HG03521 (cell line): Measurements from ENCODE around the gene TMOD3.

Source experiments
- ATAC-seq: cut with Tn5 transposase; IDR thresholded peaks from one replicate; pipeline ENCODE4 v1.9.1; 2021; ENCODE audit warnings: mild to moderate bottlenecking, moderate library complexity; ENCODE audit not compliant: unreplicated experiment

The TMOD3 gene

DNA sequence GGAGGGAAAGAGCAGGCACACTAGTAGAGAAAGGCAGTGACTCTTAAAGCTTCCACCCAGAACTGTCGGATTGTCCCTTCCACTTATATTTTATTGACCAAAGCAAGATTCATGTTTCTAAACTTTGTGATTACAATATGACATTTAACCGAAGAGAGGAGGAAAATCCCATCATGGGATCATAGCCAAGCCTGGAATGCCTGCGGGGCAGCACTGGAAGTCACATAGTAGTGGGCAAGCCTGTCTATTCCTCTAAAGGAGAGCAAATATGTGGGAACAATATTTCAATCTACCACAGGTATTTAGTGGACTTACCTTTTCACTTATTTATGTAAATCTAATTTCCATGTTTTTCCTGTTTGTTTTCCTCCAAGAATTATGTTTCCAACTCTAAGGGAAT, 3.8 kb upstream of the TMOD3 start:
- no peak for ATAC-seq

DNA sequence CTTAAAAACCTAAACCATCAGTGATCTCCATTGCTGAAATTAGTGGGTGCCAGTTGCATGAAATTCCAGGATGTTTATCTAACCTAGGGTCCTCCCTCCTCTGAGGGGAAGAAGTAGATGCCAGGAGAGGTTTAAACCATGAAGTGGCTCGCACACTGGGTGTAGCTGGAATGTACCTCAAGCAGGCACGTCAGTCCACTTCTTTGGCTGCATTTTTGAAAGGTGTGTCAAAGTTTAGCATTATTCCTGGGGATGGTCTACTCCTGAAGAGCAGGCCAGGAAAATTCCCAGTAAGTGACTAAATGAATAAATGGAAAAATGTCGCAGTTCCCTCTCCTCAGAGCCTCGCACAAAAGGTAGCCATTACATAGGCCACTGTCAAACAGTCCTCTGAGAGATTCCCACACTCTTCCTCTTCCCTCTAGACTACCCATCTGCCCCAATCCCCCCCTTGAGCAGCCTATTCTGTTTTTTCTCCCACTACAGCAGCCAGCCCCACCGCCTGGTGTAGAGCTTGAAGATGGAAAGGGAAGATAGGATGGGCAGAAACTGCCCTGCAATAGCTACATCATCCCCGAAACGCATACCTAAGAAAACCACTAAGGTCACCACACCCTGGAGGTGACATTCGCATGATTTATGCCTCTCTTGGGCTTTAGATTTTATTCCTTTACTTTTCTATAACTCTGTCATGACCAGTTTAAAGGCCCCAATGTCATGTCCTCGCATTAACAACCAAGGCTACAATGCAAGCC, 655 bp upstream of the TMOD3 start:
- no peak for ATAC-seq

DNA sequence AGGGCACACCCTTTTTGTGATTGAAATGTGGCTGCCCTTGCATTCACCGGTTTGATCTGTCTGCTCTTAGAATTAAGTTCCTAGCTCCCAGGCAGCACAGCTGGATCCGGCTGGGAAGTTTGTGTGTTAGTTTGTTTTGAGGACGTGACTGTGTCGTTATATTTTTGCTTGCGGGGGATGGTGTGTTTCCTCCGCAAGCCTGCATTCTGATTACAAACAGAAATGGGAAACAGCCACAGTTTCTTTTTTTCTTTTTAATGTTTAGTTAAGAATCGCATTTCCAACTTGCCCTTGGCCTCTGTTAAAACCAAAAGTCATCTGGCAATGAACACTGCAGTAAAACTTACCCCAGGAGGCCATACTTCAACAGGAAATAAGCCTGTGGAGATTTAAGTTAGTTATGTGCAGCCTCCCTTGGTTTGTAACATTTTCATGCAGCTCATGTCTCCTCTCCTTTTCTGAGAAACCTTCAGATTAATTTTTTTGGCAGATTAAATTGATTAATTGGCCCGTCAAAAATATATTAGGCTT, 888 bp downstream of the TMOD3 start:
- ATAC-seq: no peak

DNA sequence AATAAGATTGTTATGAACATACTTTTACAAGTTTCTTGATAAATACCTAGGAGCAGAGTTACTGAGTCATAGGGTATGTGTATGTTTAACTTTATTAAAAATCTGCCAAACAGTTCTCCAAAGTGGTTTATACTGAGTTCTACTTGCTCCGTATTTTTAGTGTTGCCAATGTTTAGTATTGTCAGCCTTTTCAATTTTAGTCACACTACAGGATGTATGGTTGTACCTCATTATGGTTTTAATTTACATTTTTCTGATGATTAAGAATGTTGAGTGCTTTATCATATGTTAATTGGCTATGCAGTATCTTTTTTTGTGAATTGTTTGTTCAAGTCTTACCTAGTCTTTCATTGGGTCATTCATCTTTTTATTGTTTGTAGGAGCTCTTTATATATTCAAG, 4.3 kb downstream of the TMOD3 start:
- no peak for ATAC-seq

DNA sequence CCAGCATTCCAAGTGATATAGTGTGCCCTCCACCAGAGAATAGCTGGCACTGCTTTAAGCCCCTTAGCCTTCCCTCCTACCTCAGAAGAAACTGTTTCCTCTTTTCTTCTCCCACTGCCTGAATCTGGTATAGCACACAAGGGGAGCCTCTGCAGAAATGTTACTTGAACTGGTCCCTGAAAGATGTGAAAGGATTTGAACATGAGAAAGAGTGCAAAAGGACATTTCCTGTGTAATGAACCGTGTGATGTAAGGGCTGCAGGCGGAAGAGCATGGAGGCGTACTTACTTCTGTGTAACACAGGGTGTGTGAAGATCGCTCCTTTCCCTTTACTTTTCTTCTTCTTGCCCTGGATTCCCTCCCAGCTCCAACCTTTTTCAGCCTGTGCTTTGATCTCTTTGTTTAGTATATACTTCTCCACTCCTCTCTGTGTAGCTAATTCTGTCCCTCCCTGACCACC, 8.4 kb downstream of the TMOD3 start:
- ATAC-seq: no peak

DNA sequence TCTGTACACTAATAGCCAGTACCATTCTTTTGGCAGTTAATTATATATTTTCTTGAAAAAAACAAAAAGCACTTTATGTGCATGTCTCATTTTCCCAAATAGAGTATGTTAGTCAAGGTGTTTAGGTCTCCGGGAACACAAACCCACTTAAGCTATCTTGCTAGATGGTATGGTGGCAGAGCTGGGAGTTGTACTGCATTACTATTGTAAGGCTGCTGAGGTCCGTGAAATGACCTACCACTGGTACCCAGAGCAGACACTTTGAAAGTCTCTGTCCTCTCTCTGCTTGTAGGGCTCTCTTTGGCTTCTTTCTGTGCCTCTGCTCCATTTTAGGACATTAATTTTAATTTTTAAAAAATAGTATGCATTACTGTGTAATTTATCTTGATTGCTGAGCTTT, 8.8 kb downstream of the TMOD3 start:
- ATAC-seq: no peak

DNA sequence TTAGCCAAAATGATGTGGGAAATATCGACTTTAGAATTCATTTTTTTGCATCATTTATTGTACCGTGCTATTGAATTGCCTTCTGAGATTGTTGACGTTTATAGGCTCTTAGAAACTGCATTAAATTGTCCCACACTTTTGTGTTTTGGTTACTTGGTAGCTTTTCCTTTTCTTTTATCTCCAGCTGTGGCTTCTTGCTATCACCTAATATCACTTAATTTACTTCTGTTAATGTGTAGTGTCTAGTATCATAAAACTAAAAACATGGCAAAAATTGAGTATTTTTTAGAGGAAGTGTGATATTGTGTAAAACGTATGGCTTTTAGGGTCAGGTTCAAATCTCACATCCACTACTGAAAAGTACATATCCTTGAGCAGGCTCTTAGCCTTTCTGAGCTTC, 11.2 kb downstream of the TMOD3 start:
- ATAC-seq: no peak

DNA sequence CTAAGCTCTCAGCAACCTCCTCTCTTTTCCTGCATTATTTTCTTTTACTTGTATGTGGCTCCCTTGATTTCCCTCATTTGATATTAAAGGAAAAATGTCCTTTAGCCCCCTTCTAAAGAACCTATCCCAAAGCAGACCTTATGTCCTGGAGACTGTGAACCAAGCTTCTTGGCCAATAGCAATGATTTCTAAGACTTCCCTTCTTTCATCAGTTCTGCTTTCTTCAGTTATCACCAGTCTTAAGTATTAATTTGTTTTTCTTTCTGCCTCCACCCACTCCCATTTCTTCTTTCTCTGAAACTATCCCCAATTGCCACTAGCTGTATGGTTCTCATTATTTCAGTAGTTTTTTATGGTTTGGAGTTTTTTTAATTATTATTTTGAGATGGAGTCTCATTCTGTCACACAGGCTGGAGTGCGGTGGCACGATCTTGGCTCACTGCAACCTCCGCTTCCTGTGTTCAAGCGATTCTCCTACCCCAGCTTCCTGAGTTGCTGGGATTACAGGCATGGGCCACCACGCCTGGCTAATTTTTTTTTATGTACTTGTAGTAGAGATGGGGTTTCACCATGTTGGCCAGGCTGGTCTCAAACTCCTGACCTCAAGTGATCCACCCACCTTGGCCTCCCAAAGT, 12.1 kb downstream of the TMOD3 start:
- ATAC-seq: no peak

DNA sequence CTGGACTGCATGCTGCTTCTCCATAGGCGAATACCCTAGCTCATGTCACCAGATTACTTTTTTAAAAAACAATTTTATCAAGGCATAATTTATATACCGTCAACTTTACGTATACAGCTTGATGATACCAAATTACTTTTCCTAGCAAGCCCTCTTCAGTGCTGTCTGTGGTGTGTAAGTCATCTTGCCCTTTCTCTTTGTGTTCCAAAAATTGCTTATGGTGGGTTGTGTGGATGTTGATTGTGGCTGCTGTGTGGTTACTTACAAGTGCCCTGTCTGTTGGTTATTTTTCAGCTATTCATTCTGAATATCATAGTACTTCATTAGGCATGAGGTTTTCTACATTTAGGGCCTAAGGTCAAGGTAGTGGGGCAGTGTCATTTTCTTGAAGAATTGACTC, 12.8 kb downstream of the TMOD3 start:
- no peak for ATAC-seq

DNA sequence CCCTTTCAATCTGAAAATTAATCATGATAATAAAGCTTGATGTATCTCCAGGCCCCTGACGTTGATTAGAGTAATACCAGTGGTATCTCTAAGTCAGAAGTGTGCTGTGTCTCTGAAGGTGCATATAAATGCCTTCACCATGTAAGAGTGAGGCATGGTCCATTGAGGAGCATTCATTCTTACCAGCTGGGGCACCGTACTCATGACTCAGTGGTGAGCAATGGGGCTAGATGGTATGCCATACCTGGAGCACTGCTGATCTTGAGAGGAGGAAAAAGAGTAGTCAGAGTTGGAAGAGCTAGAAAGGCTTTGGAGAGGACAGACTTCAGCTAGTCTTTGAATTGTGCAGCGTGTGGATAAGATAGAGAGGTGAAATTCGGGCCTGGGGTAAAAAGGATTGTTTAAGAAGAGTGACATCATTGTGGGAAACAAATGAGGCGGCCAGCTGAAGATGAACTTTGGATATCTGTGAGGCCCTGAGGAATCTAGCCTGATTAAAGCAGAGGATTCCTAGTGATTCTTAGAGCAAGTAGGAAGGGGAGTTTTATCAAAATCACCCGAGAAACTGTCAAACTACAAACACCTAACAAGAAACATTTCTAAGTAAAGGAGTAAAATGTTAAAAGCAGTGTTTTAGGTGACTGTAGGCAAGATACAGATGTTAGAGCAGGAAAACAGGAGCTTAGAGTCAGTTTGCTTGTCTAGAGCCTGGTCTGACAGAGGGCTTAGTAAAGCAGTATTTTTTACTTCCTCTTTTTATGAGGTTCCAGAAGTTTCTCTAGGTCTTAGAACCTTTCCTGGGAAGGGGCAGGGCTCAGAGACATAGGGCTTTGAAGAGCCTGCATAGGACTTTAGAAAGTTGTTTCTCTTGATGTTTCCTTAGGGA, 13.6 kb downstream of the TMOD3 start:
- no peak for ATAC-seq

DNA sequence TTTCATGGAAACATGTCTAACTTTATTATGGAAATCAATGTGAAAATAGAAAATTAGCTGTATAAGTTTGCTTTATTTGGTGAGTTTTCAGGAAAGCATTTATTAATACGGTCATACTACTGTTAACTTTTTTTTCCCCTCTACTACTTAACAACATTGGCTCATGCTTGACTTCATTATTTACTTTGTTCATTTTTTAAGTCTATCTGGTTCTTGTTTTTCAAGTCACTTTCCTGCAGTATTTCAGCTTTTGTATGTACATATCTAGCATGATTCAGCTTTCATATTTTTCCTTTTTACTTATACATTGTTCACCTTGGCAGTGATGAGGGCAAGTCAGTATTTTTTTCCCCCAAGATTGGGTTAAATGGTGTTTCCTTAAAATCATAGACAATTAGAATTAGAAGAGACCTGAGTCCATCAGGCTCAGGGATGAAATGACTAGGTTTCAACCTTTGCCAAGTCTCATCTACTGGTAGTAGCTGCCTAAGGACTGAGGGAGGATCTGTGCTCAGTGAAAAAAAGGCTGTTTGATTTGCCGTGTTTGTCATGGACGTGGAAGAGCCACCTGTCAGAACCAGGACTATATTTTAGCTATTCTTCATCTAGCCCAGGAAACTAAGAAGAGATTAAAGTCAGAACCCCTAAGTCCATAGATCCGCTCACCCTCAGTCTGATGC, 15.4 kb downstream of the TMOD3 start:
- ATAC-seq: no peak

DNA sequence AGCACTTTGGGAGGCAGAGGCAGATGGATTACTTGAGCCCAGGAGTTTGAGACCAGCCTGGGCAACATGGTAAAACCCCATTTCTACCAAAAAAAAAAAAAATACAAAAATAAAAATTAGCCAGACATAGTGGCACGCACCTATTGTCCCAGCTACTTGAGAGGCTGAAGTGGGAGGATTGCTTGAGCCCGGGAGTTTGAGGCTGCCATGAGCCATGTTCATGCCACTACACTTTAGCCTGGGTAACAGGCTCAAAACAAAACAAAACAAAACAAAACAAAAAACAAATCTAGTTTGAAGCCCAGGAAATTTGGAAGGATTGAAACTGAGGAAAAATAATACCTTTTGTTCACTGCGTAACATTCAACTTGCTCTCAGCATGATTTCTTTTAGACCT, 16.6 kb downstream of the TMOD3 start:
- no peak for ATAC-seq

DNA sequence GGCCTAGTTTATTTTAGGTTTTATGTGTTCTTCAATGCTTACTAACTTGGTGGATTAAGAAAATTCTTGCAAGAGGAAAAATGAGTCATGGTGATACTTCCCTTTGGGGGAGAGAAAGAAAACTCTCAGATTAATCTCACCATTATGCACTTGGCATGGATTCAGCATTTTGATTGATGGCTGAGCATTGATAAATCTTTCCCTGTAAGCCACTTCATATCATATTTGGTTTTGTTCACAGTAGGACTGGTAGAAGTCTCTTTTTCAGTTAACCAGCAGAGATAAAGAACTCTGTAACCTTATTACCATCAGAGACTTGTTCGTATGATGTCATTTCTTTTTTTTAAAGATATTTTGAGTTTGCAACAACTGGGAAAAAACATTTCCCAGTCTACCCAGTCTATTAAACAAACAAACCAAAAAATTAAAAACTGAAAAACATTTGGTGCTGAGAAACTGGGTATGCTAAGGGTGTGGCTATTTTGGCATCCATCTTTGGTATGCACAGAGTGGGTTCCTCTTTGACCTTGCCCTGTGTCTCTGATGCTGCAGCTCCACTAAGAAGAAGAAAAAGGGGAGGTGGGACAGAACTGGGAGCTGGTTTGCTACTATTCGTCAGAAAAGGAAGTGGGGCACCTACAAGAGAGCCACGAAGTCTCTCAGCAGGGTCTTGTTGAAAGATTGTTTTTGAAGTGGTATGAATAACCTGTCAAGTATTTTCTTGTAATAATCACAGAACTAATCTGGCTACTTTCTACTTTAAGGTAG, 17.2 kb downstream of the TMOD3 start:
- ATAC-seq: no peak

DNA sequence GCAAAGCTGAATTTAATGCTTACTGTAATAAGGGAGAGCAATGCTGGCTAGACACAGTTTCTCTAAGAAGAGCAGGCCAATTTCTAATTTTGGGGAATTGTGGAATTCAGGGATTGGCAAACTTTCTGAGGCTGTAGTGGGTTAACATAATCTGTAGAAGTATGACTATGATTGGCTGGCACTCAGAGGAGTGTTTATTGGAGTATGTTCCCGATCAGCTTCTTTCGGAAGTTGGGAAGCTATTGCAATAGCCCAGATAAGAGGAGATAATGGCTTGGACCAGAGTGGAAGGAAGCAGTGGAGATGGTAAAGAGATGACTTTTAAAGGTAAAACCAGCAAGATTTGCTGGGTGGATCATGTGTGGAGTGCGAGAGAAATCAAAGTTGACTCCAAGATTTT, 19.4 kb downstream of the TMOD3 start:
- ATAC-seq: no peak

DNA sequence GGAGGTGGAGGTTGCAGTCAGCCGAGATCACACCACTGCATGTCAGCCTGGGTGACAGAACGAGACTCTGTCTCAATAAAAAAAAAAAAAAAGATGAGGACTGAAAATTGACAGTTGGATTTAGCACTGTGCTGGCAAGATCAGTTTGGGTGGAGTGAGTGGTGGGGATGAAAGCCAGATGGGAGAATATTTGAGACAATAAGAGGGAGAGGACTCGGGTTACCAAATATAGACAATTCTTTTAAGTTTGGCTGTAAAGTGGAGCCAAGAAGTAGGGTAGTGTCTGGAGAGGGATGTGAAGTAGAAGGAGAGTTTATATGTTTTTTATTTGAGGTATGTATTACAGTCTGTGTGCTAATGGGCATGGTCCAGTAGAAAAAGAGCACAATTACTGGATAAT, 20.4 kb downstream of the TMOD3 start:
- no peak for ATAC-seq

DNA sequence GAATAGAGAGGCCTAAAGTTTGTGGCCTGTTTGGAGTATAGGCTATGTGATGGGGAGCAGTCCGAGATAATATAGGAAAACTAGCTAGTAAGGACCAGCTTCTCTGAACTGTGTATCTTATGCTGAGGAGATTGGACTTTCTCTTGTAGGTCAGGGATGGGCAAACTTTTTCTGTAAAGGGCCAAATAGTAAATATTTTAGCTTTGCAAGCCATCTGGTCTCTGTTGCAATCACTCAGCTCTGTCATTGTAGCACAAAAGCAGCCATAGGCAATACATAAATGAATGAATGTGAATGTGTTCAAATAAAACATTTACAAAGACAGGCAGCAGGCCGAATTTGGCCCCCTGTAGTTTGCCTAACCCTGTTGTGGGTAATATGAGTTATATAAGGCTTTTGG, 24.5 kb downstream of the TMOD3 start:
- ATAC-seq: no peak

DNA sequence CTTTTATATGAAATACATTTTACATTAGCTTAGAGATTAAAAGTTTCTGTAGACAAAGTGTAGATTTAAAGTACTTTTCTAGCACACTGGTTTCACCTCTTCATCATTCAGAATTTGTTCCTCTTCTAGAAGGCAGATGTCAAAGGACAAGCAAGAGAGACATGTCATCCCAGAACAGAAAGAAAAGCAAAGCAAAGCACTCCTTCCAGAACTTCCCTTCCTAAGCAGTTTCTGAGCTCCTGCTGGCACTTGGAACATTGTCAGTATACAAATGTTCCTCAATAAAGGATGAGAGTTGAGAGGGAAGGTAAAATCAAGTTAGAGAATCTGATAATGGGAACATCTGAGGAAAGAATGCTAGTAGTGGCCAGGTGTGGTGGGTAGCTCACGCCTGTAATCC, 26.2 kb downstream of the TMOD3 start:
- no peak for ATAC-seq

DNA sequence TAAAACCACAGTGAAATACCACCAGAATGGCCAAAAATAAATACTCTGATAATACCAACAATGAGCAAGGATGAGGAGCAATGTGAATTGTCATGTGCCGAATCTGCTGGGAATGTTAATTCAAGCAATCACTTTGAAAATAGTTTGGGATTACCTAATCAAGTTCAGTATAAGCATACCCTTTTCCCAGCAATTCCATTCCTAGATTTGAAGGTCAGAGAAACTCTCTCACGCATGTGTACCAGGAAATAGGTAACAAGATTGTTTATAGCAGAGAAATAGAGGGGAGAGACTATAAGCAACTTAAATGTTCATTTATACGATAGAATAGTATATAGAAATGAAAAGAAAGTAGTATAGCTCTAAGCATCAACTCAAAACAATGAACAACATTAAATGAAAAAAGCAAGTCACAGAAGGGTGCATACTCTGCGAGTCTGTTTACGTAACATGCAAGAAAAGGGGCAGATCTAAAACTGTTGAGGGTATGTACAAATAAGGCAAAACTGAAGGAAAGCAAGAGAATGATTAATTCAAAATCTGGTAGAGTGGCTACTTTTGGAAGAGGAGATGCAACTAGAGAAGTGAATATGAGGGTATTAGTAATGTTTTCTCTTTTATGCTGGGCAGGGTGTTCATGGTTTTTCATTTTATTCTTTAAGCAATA, 27.4 kb downstream of the TMOD3 start:
- ATAC-seq: no peak

DNA sequence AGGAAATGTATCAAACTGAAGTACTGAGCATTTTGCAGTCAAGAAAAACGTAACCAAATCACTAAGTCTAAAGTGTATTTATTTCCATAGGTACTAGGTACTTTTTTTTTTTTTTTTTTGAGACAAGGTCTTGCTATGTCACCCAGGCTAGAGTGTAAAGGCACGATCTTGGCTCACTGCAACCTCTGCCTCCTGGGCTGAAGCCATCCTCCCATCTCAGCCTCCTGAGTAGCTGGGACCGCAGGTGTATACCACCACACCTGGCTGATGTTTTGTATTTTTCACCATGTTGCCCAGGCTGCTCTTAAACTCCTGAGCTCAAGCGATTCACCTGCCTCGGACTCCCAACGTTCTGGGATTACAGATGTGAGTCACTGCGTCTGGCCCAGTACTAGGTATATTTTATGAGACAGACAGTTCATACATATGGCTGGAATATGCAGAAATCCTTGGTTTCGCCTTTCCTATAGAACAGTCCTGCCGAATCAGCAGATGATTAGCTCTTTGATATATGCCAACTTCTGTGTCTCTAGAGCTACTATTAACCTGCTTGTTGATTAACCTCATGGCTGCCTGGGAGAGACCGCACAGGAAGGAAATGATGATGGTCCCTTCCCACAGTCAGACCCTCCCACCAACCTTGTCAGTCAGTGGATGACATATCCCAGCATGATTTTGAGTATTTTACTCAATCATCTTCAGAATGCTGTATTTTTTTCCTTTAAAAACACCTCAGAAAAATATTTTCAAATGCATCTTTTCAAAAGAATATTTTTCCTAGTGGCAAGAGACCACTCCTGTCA, 32.3 kb downstream of the TMOD3 start:
- no peak for ATAC-seq
